HEK293 (cell line): ENCODE results near the gene SF3B6.

Experiments
- KLF1 ChIP-seq: fragments of 450-650 bp; formaldehyde crosslinking; IDR thresholded peaks from 2 replicates; pipeline ENCODE4 v1.5.1; 2016; ENCODE audit warnings: missing biosample characterization, missing genetic modification characterization
- KLF16 ChIP-seq: fragments of 450-650 bp; formaldehyde crosslinking; IDR thresholded peaks from 2 replicates; pipeline ENCODE4 v1.5.1; 2017; ENCODE audit warnings: missing biosample characterization, missing genetic modification characterization
- KLF7 ChIP-seq: fragments of 450-650 bp; formaldehyde crosslinking; IDR thresholded peaks from 2 replicates; pipeline ENCODE4 v1.5.1; 2016; ENCODE audit warnings: missing biosample characterization, missing genetic modification characterization, borderline replicate concordance
- KLF9 ChIP-seq: fragments of 450-650 bp; formaldehyde crosslinking; IDR thresholded peaks from 2 replicates; pipeline ENCODE4 v1.5.1; 2016; ENCODE audit warnings: missing biosample characterization, missing genetic modification characterization, low read depth
- SP2 ChIP-seq: fragments of 450-650 bp; formaldehyde crosslinking; IDR thresholded peaks from 2 replicates; pipeline ENCODE4 v1.5.1; 2016; ENCODE audit warnings: missing biosample characterization, missing genetic modification characterization
- ZBTB17 ChIP-seq: fragments of 450-650 bp; formaldehyde crosslinking; IDR thresholded peaks from 2 replicates; pipeline ENCODE4 v1.5.1; 2016; ENCODE audit warnings: missing biosample characterization, missing genetic modification characterization
- ZBTB21 ChIP-seq: fragments of 450-650 bp; formaldehyde crosslinking; IDR thresholded peaks from 2 replicates; pipeline ENCODE4 v1.5.1; 2017; ENCODE audit warnings: missing biosample characterization, missing genetic modification characterization
- ZNF112 ChIP-seq: fragments of 450-650 bp; formaldehyde crosslinking; IDR thresholded peaks from 2 replicates; pipeline ENCODE4 v1.5.0; 2017; ENCODE audit warnings: missing biosample characterization, missing genetic modification characterization
- ZNF146 ChIP-seq: fragments of 450-650 bp; formaldehyde crosslinking; IDR thresholded peaks from 2 replicates; pipeline ENCODE4 v1.5.1; 2016; ENCODE audit warnings: missing biosample characterization, missing genetic modification characterization
- ZNF19 ChIP-seq: fragments of 450-650 bp; formaldehyde crosslinking; IDR thresholded peaks from 2 replicates; pipeline ENCODE4; 2016; ENCODE audit warnings: missing biosample characterization, missing genetic modification characterization, low read depth
- ZNF223 ChIP-seq: fragments of 450-650 bp; formaldehyde crosslinking; IDR thresholded peaks from 2 replicates; pipeline ENCODE4 v1.5.1; 2016; ENCODE audit warnings: missing biosample characterization, missing genetic modification characterization
- ZNF366 ChIP-seq: fragments of 450-650 bp; formaldehyde crosslinking; conservative IDR thresholded peaks from 2 replicates; pipeline ENCODE4 v1.5.1; 2016; ENCODE audit warnings: missing biosample characterization, missing genetic modification characterization
- ZNF560 ChIP-seq: fragments of 450-650 bp; formaldehyde crosslinking; IDR thresholded peaks from 2 replicates; pipeline ENCODE4 v1.5.1; 2017; ENCODE audit warnings: missing biosample characterization, missing genetic modification characterization, borderline replicate concordance
- ZNF585B ChIP-seq: fragments of 450-650 bp; formaldehyde crosslinking; IDR thresholded peaks from 2 replicates; pipeline ENCODE4 v1.5.1; 2016; ENCODE audit warnings: missing biosample characterization, missing genetic modification characterization
- TF ChIP-seq, protein P1 (sequence below): fragments of 450-650 bp; formaldehyde crosslinking; IDR thresholded peaks from 2 replicates; pipeline ENCODE4 v1.5.1; 2016; ENCODE audit warnings: missing biosample characterization, missing genetic modification characterization
- TF ChIP-seq, protein P2 (sequence below): fragments of 450-650 bp; formaldehyde crosslinking; optimal IDR thresholded peaks from 2 replicates; pipeline ENCODE3; 2016; ENCODE audit warnings: missing biosample characterization, mild to moderate bottlenecking, missing genetic modification characterization
- TF ChIP-seq, protein P3 (sequence below): fragments of 450-650 bp; formaldehyde crosslinking; IDR thresholded peaks from 2 replicates; pipeline ENCODE4 v1.5.1; 2016; ENCODE audit warnings: missing biosample characterization, missing genetic modification characterization
- TF ChIP-seq, protein P4 (sequence below): fragments of 450-650 bp; formaldehyde crosslinking; IDR thresholded peaks from 2 replicates; pipeline ENCODE4 v1.5.1; 2016; ENCODE audit warnings: missing biosample characterization, missing genetic modification characterization
- TF ChIP-seq, protein P5 (sequence below): fragments of 450-650 bp; formaldehyde crosslinking; IDR thresholded peaks from 2 replicates; pipeline ENCODE4 v1.5.0; 2017; ENCODE audit warnings: missing biosample characterization, missing genetic modification characterization, borderline replicate concordance

The SF3B6 gene

DNA sequence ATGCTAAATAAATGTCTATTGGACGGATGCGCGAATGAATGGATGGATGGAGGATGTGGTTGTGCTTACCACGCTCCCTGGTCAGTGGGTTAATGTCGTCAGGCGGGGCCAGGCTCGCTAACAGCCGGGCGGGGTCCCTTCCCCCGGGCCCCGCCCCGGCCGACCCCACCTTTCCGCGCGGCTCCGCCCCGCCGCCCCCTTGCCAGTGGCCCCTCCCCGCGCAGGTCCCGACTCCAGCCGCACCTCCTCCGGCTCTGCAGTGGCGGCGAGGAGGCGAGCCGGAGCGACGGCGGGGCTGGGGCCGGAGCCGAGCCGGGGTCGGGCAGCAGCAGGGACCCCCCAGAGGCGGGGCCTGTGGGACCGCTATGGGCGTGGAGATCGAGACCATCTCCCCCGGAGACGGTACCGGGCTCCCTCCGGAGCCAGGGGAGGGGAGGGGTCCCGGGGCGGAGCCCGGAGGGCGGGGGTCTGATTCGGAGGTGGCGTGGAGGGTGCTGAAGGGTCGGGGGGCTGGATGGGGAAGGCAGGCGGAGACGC, 26.6 kb downstream of the SF3B6 start, which contains the start of gene FKBP1B (continued):
- TF ChIP-seq, protein P1, sequence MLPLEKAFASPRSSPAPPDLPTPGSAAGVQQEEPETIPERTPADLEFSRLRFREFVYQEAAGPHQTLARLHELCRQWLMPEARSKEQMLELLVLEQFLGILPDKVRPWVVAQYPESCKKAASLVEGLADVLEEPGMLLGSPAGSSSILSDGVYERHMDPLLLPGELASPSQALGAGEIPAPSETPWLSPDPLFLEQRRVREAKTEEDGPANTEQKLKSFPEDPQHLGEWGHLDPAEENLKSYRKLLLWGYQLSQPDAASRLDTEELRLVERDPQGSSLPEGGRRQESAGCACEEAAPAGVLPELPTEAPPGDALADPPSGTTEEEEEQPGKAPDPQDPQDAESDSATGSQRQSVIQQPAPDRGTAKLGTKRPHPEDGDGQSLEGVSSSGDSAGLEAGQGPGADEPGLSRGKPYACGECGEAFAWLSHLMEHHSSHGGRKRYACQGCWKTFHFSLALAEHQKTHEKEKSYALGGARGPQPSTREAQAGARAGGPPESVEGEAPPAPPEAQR (tag by site-specific recombination): no peak
- TF ChIP-seq, protein P2, sequence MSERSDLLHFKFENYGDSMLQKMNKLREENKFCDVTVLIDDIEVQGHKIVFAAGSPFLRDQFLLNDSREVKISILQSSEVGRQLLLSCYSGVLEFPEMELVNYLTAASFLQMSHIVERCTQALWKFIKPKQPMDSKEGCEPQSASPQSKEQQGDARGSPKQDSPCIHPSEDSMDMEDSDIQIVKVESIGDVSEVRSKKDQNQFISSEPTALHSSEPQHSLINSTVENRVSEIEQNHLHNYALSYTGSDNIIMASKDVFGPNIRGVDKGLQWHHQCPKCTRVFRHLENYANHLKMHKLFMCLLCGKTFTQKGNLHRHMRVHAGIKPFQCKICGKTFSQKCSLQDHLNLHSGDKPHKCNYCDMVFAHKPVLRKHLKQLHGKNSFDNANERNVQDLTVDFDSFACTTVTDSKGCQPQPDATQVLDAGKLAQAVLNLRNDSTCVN (tag by site-specific recombination): no peak
- no peak; the same call in 1 of the 2 replicates for TF ChIP-seq ZNF366 (tag by site-specific recombination)
- TF ChIP-seq, protein P3, sequence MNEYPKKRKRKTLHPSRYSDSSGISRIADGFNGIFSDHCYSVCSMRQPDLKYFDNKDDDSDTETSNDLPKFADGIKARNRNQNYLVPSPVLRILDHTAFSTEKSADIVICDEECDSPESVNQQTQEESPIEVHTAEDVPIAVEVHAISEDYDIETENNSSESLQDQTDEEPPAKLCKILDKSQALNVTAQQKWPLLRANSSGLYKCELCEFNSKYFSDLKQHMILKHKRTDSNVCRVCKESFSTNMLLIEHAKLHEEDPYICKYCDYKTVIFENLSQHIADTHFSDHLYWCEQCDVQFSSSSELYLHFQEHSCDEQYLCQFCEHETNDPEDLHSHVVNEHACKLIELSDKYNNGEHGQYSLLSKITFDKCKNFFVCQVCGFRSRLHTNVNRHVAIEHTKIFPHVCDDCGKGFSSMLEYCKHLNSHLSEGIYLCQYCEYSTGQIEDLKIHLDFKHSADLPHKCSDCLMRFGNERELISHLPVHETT (tag by site-specific recombination): no peak
- peak; percentile 34; the same call in 1 of the 2 replicates for TF ChIP-seq SP2 (tag by site-specific recombination)
- no peak for TF ChIP-seq ZNF146
- TF ChIP-seq KLF9 (tag by site-specific recombination): 0 out of 2 replicates have a peak, but pooled peaks have one; percentile 37
- no peak for TF ChIP-seq ZBTB21 (tag by site-specific recombination)
- TF ChIP-seq, protein P4, sequence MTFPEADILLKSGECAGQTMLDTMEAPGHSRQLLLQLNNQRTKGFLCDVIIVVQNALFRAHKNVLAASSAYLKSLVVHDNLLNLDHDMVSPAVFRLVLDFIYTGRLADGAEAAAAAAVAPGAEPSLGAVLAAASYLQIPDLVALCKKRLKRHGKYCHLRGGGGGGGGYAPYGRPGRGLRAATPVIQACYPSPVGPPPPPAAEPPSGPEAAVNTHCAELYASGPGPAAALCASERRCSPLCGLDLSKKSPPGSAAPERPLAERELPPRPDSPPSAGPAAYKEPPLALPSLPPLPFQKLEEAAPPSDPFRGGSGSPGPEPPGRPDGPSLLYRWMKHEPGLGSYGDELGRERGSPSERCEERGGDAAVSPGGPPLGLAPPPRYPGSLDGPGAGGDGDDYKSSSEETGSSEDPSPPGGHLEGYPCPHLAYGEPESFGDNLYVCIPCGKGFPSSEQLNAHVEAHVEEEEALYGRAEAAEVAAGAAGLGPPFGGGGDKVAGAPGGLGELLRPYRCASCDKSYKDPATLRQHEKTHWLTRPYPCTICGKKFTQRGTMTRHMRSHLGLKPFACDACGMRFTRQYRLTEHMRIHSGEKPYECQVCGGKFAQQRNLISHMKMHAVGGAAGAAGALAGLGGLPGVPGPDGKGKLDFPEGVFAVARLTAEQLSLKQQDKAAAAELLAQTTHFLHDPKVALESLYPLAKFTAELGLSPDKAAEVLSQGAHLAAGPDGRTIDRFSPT (tag by site-specific recombination): no peak
- TF ChIP-seq KLF1 (tag by site-specific recombination): peak; percentile 74
- TF ChIP-seq ZNF560 (tag by site-specific recombination): no peak
- TF ChIP-seq ZNF585B (tag by site-specific recombination): no peak
- TF ChIP-seq KLF16 (tag by site-specific recombination): no peak
- no peak for TF ChIP-seq ZNF19 (tag by site-specific recombination)
- TF ChIP-seq KLF7: 0 out of 2 replicates have a peak, but pooled peaks have one; percentile 38
- no peak for TF ChIP-seq ZNF223
- TF ChIP-seq, protein P5, sequence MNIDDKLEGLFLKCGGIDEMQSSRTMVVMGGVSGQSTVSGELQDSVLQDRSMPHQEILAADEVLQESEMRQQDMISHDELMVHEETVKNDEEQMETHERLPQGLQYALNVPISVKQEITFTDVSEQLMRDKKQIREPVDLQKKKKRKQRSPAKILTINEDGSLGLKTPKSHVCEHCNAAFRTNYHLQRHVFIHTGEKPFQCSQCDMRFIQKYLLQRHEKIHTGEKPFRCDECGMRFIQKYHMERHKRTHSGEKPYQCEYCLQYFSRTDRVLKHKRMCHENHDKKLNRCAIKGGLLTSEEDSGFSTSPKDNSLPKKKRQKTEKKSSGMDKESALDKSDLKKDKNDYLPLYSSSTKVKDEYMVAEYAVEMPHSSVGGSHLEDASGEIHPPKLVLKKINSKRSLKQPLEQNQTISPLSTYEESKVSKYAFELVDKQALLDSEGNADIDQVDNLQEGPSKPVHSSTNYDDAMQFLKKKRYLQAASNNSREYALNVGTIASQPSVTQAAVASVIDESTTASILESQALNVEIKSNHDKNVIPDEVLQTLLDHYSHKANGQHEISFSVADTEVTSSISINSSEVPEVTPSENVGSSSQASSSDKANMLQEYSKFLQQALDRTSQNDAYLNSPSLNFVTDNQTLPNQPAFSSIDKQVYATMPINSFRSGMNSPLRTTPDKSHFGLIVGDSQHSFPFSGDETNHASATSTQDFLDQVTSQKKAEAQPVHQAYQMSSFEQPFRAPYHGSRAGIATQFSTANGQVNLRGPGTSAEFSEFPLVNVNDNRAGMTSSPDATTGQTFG (tag by site-specific recombination): no peak
- TF ChIP-seq ZNF112: no peak
- TF ChIP-seq ZBTB17 (tag by site-specific recombination): peak; percentile 63; the same call in 1 of the 2 replicates
